Activated CD4-positive, CD25-positive, alpha-beta regulatory T cell treated with anti-CD3 and anti-CD28 coated beads, Interleukin-2, amount 50 U/mL, for 24 hours (primary cell): ENCODE results near the gene THOC7.
A peak's percentile ranks its signal among the peaks of the same experiment; 100 is the strongest.

Source experiments
- ATAC-seq, 2 donors: fragments of 150-1000 bp; cut with Tn5 transposase; one replicate each; pipeline ENCODE4 v1.10.0; 2021; ENCODE audit warnings: mild to moderate bottlenecking in 1 of 2, moderate library complexity in 1 of 2

THOC7 gene

DNA sequence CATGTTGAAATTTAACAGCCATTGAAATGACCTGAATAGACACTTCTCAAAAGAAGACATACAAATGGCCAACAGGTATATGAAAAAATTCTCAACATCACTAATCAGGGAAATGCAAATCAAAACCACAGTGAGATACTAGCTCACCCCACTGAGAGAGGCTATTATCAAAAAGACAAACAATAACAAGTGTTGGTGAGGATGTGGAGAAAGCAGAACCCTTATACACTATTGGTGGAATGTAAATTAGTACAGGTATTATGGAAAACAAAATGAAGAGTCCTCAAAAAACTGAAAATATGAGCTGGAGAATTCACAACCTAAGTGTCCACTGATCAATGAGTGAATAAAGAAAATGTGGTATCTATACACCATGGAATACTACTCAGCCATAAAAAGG is 21.5 kb downstream of the THOC7 start:
- ATAC-seq: no peak

DNA sequence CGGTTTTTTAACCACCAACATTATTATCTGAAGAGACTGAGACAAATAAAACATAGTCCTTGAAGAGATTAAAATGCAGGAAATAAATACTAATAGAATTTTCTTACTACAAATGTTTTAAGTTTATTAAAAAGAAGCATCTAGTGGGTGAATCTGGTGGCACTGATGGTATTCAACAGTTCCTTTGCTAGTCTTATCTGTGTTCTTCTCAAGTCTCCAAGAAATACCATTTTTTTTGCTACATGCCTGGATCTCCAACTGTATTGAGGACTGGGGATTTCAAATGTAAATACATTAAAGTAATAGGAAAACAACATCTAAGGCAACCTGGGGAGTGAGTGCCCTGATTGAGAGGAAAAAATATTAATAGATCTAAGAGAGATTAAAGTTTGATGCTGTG is 21.9 kb downstream of the THOC7 start:
- ATAC-seq: no peak

DNA sequence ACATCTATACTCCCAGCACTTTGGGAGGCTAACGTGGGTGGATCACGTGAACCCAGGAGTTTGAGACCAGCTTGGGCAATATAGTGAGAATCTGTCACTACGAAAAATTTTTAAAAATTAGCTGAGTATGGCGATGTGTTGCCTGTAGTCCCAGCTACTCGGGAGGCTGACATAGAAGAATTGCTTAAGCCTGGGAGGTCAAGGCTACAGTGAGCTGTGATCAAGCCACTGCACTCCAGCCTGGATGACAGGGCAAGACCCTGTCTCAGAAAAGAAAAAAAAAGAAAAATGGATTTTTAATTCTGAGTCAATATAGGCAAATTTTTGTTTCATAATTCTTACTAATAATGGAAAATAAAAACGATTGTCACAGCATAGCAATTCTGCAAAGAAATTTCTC is 31.2 kb downstream of the THOC7 start:
- ATAC-seq: no peak

DNA sequence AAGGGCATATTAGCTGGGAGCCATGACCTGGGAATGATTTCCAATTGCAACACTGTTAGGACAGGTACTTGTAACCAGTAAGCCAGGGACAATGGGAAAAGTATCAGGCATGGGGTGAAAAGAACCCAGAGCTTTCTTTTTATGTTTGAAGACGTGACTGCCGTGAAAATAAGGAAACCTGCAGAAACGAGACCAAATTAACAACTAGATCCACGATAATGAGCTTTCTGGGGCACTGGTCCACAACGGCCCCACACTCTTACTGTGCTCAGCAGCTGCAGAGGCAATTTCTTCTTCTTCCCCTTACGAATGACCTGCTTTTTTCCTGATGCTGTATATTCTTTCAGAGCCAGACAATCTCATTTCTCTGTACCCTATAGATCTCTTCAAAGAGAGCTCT is 33.1 kb downstream of the THOC7 start:
- no peak for ATAC-seq

DNA sequence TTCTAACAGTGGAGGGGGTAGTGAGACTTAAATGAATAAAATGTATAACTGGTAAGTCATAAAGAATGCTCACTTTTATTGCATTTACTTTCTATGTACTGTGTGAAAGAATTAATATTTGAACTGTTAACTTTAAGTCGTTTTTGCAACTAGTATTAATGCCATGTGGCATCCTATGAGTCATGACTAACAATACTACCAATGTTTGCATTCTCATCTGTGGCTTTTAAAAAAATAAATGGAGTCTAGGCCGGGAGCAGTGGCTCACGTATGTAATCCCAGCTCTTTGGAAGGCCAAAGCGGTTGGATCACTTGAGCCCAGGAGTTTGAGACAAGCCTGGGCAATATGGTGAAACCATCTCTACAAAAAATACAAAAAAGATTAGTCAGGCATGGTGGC is 39.3 kb downstream of the THOC7 start:
- no peak for ATAC-seq

DNA sequence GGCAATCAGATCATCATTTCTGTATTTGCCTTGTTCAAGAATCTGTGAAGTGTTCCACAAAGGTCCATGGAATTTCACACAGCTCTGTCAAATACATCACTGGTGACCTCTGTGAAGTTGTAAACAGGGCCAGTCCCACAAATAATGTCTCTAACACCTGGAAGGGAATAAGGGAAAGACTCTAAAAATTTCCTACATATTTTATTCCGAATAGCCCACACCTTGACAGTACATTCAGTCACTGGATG is 44.5 kb downstream of the THOC7 start, which contains the start of gene C3orf49:
Gene C3orf49 (plus strand): TSS at position 149 of the 248 bp plus-strand sequence. CDS start 173 bp downstream, outside the sequence.
- no peak for ATAC-seq

DNA sequence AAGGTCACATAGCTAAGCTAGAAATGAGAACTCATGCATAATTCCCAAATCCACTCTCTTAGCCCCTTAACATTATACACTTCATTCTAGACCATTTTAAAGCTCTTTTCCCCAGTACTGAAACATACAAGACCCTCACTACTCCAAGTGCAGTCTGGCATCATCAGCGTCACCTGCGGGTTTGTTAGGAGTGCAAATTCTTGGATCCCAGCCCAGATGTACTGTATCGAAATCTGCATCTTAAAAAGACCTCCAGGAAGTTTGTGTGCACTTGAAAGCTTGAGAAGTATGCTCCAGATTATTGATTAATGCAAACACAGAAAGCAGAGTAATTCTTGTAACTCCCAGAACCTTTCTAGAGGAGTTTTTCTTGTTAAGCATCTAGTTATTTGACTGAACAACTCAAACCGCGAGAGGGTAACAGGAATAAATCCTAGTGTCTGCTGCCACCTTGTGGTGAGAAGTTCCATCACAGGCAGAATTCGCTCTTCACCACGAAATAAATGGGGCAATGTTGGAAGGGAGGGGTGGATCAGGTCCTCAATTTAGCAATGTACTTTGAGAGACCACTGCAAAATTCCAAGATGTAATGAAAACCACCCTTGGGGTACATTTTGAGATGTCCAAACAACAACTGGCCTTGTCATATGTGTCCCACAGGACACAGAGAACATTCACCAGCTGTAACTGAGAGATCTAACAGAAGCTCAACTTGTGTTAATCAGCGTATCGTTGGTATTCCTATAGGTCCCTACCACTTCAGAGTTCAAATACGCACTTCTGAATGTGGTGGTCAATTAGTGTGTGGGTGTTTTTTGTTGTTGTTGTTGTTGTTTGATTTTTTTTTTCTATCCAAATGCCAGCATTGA is 45.1 kb downstream of the THOC7 start:
- peak; percentile 38 to 56 for ATAC-seq

DNA sequence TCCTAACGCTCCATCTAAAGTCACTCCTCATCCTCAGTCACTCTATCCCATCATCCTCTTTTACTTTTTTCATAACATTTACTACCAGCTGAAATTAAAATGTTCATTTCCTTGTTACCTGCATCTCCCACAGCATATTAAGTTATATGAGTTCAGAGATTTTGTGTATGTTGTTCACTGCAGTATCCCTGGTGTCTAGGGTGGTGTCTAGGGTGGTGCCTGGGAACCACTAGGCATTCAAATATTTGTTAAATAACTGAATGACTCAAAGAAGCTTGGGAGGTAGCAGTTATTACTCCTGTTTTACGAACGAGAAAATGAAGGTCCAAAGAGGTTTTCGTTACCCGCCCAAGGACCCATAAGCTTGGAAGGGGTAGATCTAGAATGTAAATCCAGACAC is 46.4 kb downstream of the THOC7 start:
- no peak for ATAC-seq

DNA sequence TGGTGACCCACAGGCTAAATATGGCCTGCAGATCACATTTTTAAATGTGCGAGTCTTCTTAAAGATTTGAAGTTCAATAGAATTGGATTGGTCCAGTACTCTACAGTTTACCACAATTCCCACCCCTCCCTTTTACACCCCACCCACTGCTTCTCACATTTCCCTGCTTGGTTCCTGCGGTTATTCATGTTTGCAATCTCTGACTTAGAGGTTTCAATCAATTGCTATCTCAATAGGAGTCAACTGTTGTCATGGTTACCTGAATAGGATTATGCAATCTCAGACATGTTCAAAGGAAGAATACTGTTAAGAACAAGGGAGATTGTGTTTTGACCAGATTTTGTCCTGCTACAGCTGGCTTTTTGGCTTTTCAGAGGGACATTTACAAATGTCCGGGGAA is 49.4 kb downstream of the THOC7 start:
- ATAC-seq: no peak

DNA sequence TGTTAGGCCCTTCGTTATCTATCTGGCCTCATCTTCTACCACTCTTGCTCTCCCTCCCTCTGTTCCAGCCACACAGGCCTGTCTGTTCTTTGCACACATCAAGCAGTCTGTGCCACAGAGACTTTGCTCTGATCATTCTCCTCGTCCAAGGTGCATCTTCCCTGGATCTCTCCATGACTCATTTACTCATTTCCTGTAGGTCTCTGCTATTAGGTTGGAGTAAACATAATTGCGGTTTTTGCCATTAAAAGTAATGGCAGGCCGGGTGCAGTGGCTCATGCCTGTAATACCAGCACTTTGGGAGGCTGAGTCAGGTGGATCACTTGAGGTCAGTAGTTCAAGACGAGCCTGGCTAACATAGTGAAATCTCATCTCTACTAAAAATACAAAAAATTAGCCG is 54.0 kb downstream of the THOC7 start:
- ATAC-seq: no peak

DNA sequence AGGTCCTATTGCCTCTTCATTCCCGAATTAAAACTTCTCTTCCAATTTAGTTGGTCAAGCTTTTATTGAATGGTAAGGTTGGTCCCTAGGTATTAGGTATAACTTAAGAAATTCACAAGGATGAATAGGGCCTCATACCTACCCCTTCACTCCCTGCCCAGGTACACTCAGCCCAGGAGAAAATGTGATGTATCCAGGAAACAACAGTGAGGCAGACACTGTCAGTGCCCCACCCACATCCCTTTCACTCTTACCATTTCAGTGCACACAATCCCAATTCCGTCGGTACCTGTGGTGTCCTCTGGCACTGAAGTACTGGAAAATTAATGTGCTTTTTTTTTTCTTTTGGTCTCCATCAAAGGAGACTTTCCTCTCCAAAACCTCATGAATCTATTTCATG is 55.0 kb downstream of the THOC7 start:
- ATAC-seq: no peak

DNA sequence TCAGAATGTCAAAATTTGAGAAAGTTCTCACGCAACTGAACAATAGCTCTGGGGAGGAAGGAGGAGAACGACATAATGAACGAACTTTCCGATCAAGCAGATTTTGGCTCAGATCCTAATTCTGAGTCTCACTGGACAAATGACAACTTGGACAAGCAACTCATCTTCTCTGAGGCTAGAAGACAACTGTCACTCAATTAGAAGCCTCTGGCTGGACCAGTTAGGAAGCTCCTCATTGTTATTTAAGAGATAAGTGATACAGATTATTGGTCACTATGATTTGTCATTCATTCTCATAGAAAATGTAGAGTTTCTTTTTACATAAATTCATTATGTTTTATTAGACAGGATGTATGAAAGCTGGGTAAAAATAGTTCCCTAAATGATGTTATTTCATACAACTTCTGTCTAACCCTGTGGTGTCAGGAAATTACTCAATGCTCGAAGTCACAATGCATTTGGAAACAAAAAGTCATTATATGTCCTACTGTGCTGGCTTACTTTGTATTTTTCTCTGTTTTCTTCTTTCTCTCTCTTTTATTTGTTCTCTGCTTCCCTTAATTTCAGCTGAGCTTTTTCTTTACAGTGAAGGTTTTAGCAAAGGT is 55.5 kb downstream of the THOC7 start:
- ATAC-seq: no peak

DNA sequence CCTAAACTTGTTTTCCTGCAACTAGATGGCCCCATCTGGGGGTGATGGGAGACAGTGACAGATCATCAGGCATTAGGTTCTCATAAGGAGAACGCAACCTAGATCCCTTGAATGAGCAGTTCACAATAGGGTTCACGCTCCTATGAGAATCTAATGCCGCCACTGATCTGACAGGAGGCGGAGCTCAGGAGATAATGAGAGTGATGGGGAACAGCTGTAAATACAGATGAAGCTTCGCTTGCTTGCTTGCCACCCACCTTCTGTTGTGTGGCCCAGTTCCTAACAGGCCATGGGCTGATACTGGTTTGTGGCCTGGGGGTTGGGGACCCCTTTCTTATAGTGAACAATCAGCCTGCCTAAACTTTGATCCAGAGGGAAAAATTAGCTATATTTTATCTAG is 59.7 kb downstream of the THOC7 start:
- ATAC-seq: no peak

DNA sequence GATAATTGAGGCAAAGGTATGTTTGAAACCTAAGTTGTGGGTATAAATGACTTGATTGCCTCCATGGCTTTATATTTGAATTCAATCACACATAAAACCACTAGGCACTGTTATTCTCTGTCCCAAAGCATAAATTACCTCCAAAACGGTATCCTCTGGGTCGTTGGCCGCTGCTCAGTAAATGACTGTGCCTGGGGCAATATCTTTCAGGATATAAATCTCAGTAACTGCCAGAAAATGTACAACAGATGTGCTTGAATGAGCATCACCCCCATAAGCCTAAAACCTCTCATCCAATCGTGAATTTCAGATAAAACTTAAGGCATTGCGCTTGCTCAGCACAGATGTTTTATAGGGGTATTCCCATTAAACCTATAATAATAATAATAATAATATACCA is 63.5 kb downstream of the THOC7 start:
- no peak for ATAC-seq

DNA sequence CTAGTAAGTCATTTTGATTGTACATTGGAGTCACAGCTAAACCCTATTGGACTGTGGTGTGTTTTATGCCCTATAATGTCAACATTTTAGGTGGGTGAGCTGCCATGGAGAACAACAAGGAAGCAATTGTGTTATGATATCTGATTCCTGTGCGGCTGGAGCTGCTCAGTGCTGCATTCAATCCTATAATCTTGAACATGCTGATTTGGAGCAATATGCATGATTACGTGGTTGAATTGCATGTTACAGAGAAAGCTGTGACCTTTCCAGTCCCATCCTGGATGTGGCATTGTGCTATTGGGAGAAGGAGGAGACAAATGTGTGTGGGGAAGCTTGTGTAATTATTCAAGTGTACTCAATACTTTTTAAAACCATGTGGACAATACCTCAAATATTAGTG is 64.7 kb downstream of the THOC7 start:
- ATAC-seq: no peak

DNA sequence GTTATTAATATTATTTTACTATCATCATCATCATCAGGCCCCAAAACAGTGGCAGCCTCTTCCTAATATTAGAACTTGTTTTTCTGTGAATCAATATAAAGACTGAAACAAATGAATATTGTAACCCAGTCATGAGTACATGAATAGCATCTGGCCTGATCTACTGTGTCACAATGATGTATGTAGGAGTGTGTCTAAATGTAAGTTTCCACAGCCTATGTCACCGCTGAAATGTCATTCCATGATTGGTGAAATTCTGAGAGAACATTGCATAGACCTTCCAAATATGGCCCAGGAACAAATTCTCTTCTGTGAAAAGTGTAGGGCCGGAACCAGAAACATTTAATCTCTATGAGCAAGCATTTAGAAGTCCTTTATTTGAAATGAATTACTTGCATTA is 65.1 kb downstream of the THOC7 start:
- no peak for ATAC-seq

DNA sequence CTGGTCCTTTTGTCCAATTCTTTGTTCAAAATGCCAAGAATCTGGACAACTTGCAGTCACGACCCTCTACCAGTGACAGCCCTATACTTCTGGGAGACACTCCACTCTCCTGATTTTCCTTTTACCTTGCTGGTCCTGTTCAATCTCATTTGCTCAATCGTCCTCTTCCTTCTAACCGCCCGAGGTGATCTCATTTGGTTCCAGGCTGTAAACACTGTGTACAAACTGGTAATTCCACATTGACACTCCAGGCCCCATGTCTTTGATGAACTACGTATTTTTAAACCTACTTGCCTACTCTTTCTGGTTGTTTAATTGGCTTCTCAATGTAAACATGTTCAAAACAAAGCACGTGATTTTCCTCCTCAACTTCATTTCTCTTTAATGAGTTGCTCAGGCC is 68.2 kb downstream of the THOC7 start:
- ATAC-seq: no peak

DNA sequence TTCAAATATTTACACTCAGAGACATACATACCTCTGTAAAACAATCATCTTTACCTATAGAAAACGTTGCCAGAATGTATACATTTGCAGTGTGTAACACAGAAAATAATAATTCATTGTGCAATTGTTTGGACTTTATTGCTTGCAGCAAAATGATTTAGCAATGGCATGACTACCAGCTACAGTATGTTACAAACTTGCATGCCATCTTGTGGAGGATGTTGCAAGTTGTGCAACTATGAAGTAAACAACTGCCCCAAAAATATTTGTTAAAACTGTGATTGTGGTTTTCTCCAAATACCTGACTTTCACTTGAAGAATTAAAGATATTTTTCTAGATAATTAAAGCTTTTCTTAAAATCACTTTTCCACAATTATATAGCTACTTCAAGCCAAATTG is 71.6 kb downstream of the THOC7 start:
- no peak for ATAC-seq
